GM21381 (cell line): ENCODE results near the gene PALD1.

Source experiments
- ATAC-seq: cut with Tn5 transposase; IDR thresholded peaks from one replicate; pipeline ENCODE4 v1.9.1; 2021; ENCODE audit warnings: mild to moderate bottlenecking, moderate library complexity; ENCODE audit not compliant: unreplicated experiment

Gene PALD1

DNA sequence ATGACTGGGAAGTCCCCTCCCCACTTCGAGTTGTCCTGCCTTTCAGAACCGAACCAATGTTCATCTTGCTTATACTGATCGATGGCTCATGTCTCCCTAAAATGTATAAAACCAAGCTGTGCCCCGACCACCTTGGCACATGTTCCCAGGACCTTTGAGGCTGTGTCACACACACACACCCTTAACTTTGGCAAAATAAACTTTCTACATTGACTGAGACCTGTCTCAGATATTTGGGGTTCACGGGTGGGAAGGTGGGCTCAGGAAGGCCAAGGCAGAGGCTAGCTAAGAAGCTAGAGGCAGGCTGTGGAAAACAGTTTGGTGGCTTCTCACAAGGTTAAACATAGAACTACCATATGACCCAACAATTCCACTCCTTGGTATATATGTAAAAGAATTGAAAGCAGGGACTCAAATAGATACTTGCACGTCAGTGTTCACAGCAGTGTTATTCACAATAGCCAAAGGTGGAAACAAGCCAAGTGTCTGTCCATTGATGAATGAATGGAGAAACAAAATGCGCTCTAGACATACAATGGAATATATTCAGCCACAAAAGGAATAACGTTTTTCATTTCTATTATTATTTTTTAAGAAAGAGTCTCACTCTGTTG lies 108.6 kb downstream of the PALD1 start:
- ATAC-seq, result no peak

DNA sequence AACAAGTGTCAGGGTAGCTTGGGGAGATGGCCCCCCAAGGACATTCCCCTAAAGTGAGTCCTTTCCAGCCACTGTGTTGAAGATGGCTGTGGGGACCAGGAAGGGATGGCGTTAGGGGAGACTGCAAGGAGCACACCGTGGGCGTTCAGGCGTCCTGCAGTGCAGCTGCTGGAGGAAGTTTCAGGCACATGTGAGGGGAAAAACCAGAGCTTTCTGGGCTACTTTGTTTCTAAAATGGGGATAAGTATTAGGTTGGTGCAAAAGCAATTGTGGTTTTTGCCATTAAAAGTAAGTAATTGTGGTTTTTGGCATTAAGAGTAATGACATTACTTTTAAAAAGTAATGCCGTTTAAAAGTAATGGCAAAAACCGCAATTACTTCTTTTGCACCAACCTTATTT lies 109.7 kb downstream of the PALD1 start:
- no peak for ATAC-seq

DNA sequence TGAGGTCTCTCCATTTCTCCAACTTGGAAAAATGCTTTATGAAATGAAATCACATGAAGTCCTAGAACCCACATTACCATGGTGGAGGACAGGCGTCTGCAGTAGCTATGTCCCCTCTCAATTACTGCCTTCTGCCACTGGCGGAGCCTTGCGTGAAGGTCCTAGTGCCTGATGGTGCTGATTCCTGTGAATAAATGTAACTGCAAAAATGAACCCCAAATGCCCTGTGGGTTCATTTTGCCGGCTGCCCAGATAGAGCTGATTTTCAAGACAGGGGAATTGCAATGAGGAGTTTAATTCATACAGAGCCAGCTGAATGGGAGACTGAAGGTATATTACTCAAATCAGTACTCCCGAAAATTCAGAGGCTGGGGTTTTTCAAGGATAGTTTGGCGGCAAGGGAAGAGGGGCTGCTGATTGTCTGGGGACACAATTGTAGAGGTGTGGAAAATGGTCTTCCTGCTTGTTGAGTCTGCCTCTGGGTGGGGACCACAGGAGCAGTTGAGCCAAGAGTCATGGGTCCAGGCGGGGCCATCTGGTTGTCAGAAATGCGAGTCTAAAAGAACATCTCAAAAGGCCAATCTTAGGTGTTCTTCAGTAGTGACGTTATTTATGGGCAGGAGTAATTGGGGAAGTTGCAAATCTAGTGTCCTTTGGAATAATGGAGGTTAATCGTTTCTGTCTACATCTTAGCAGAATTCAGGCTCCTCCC lies 110.4 kb downstream of the PALD1 start:
- ATAC-seq, result no peak

DNA sequence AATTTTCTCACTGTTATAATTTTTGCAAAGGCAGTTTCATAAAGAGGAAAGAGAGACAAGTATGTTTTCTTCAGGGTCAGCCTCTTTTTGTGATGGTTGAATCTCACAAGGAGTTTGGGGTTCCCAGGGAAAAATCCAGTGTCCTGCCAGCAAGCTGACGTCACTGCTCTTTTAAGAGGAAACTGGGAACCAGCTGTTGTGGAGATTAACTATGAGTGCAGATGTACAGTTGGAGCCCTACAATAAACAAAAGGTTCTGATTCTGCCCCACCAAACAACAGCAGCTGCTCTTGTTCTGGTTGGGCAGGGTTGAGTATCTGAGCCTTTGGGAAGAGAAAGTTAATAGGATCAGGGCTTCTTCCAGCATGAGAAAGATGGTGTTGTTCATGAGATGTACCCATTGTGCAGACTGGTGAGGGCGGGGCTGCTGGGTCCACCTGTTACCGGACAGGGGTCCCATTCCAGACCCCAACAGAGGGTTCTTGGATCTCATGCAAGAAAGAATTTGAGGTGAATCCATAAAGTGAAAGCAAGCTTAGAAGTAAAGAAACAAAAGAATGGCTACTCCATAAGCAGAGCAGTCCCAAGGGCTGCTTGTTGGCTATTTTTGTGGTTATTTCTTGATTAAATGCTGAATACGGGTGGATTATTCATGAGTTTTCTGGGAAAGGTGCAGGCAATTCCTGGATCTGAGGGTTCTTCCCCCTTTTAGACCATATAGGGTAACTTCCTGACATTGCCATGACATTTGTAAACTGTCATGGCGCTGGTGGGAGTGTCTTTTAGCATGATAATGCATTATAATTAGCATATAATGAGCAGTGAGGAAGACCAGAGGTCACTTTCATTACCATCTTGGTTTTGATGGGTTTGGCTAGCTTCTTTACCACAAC lies 111.4 kb downstream of the PALD1 start:
- no peak for ATAC-seq

DNA sequence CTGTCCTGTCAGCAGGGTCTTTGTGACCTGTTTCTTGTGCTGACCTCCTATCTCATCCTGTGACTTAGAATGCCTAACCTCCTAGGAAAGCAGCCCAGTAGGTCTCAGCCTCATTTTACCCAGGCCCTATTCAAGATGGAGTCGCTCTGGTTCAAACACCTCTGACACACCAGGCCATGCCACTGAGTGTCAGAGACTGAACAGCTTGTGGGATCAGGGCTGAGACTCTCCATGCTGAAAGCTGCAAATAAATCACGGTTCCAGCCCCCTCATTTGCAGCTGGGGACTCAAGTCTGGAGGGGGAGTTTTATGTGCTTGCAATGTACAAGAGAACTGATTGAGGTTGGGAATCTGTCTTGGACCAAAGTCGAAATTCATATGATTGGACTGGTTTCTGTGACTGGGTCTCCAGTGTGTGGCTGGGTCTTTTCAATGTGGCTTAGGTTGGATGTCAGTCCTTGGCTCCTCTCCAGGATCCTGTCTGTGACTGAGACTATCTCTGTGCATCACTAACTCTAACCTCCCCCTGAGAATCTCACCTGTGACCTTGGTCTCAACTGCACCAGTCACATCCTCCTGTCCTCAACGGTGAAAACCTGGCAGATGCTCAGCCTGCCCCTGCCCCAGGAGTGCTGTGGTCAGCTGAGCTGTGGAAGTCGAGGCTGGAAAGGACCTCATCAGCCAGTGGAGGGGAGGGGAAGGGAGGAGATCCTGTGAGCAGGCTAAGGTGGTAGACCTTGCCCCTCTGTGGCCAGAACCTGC lies 112.3 kb downstream of the PALD1 start:
- ATAC-seq, result no peak

DNA sequence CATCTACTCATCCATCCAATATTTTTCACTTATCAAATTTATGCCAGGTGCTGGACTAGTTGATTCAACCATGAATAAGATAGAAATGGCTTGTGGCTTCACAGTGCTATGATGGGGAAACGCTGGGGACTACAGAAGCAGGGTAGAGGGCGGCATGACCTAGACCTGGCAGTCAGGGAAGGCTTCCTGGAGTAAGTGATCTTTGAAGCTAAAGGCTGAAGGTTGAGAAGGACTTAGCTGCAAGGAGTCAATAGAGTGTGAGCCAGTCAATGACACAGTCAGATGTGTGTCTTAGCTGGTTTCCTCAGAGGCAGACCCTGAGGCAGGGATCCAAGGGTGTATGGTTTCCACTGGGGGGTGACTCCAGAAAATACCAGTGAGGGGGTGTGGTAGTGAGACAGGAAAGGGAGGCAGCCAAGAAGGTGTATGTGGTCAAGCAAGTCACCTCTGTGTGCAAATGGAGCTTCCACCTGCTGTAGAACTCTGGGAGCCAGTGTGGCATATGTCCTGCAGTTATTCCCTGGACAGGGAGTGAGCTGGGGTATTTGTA lies 113.7 kb downstream of the PALD1 start:
- ATAC-seq, result no peak

DNA sequence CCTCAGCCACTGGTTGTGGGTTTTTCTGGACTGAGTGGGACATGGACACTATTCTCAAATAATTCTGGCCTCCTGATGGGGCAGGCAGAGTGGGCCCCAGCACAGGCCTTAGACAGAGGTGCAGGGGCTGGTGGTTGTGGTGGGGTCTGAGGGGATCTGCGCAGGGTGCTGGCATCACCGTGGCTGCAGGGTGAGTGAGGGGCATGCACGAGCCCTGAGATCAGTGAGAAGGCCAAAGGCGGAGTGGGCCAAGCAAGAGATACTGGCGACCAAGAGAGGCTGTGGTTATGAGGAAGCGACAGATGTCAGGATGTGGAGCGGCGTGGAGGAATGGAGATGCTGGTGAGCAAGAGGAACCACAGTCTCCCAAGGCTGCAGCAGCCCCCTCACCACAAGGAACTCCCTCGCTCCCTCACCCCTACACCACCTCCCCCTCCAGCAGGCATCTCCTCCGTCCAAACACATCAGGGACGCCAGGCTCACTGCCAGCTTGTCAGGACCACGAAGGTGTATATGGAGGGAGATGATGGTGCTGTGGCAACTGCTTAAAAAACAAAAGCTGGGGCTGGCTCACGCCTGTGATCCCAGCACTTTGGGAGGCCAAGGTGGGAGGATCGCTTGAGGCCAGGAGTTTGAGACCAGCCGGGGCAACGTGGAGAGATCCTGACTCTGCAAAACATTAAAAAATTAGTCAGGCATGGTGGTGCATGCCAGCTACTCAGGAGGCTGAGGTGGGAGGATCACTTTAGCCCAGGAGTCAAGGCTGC lies 114.4 kb downstream of the PALD1 start:
- ATAC-seq, result no peak

DNA sequence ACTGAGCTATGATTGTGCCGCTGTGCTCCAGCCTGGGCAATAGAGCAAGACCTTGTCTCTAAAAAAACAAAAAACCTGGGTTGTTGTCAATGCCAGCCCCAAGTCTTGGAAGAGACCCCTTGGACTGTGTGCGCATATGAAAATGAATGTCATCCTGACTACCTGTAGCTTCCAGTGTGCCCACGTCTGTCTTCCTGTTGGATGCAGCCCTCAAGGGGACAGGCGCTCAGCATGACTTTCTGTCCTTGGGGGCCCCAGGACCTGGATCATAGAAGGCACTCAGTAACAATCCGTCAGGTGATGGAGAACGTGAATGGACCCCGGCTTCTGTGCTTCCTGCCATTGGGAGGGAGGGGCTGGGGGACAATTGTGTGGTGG lies 114.9 kb downstream of the PALD1 start:
- ATAC-seq, result no peak

DNA sequence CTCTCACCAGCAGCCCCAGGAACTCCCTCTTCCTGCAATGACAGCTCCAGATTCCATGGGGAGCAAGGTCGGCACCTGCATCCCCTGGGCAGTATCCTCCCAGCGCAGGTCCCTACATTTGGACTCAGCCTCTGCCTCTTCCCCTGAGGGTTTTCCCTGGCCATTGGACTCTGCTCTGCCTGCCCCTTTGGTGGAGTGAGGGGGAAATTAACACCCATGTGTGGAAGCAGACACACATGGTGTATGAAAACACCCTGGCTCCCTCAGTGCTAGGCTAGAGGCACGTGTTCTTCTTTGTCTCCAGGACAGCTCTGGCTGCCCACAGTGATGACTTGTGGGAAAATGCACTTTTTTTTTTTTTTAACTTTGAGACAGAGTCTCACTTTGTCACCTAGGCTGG lies 115.6 kb downstream of the PALD1 start:
- ATAC-seq, result no peak

DNA sequence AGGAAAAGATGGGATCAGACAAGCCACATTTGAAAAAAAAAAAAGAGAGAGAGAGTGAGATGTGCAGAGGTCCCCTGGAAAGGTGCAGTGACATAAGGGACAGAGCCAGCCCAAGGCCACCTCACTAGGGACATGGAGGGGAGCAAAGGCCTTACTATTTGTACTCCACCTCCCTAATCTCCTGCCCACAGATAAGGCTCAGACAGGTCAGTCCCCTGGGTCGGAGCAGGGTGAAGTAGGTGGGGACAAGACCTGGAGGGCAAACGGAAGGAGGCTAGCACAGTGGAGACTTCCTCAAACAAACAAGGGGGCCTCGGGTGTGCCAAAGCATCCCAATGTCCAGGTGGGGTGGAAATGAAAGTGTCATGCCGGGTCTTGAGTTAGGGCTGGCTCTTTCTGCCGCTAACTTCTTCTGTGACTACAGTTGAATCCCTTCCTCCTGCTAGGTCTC lies 117.0 kb downstream of the PALD1 start:
- ATAC-seq, result no peak

DNA sequence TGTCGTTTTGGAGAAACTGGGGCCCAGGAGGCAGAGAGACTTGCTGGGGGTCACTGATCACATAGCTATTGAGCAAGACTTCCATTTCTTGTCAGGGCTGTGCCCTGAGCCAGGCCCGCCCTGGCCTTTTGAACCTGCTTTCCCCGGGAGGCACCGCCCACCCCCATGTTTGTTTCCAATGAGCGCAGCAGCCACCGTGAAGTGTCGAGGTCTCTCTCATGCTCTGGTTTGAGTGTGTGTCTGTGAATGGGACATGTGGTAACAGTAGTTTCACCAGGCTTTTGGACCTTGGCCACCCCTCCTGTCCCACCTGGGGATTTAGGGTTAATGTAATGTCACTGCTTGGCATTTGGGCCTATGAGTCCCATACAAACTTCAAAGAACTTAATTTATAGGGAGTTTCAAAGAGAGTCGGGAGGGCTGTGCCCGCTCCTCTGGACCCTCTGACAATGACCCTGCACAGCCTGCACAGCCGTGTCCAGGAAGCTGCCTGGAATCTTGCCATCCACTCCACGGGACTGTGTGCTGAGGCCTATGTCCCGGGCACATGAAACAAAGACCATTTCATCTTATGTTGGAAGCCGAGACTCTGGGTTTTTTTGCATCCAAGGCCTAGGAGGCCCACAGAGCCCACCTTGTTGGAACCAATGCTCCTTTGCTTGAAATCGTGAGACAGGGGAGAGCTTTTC lies 117.7 kb downstream of the PALD1 start:
- no peak for ATAC-seq

DNA sequence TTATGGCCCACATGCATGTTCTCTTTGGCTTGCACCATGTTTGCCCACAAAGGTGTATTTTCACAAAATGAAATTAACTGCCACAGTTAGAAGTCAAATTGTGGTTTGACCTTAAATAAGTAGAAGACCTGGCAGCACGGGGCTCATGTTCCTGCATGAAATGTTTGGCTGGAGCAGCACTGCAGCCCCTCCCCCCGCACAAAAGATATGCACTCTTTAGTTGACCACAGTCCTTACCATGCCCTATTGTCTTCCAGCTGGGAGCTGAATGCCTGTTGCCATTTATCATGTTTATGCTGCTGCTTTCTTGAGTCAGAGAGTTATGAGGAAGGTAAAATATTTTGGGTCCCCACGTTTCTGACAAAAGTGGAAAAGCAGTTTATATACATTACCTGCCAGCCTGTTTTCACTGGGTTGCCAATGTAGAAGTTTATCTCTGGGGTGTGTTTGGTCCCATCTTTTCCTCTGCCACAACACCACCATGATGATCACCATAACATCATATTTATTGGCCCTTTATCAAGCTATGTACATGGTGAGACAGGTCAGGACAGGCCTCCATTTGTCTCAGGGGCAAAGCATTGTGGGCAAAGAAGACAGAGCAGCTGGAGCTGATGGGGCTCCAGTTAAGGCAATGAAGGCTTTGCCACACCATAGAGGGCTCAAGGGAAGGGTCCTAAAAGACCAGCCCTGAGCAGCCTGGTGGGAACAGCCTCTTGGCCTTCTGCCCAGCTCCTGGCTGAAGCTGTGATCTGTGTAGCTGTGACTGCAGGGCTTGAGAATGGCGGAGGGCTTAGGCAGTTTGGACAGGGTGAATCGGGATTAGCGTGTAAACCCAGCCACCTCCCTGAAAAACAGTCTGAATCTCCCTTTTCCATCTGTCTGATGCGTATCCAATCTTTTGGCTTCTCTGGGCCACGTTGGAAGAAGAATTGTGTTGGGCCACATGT lies 118.6 kb downstream of the PALD1 start:
- no peak for ATAC-seq

DNA sequence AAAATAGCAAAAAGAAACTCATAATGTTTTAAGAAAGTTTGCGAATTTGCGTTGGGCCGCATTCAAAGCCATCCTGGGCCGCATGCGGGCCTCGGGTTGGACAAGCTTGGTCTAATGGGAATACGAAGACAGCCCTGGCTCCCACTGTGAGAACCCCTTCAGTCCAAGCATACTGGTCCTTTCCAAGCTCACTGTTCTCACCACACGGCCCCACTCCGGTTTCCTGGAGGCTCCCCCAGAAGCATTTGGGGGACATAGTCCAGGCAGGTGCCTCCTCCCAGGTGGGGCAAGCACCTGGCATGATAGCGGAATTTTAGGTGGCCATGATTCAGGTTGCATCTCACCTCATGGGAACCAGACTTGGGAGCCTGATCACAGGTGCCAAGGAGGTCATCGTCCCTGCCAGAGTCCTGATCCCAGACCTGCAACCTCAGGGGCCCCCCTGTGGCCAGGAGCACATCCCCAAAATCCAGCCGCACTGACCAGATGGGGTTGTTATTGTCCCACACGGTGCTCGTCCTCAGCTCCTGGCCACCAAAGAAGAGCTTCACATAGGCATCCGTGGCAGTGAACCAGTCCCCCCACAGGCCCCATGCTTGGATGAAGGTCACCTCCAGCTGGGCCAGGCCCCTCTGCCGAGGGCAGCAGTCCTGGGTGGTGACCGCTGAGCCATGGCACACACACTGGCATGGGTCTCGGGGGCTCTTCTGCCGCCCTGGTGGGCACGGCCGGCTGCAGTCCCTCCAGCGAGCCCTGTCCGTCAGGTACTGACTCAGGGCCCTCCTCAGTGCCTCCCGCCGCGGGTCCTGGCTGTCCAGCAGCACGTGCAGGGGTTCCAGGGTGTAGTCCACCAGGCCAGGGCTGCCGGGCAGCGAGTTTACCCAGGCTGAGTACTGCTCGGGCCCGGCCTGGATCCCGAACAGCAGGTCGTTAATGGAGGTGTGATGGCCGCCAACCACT lies 119.6 kb downstream of the PALD1 start:
- no peak for ATAC-seq

DNA sequence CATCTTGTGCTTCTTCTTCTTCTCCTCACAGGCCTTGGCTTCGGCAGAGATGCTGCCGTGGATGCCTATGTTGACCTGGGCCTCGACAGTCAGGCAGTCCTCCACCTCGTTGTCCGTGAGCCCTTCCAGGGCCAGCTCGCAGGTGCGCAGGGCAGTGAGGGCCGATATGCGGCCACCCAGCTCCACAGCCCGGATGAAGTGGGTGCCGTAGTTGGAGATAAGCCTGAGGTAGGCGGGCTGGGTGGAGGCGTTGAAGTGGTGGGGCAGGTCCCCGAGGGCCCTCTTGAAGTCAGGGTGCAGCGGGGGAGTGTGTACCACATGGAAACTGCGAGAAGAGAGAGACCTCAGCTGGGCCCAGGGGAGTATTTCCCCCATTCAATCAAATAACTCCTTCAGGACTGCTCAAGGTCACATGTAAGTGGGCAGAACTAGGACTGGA lies 120.3 kb downstream of the PALD1 start:
- no peak for ATAC-seq

DNA sequence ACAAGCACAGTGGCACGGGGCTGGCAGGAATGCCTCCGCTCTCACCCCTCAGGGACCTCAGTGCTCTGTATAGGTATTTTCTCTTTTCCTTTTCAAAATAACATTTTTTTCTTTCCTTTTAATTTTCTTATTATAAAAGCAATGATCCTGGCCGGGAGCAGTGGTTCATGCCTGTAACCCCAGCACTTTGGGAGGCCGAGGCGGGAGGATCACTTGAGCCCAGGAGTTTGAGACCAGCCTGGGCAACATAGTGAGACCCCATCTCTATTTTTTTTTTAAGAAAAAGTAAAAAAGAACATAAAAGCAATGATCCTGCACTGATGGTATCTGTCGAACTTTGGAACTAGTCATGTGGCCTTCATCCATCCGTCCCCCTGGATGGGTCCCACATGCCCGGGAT lies 120.8 kb downstream of the PALD1 start:
- ATAC-seq, result no peak

DNA sequence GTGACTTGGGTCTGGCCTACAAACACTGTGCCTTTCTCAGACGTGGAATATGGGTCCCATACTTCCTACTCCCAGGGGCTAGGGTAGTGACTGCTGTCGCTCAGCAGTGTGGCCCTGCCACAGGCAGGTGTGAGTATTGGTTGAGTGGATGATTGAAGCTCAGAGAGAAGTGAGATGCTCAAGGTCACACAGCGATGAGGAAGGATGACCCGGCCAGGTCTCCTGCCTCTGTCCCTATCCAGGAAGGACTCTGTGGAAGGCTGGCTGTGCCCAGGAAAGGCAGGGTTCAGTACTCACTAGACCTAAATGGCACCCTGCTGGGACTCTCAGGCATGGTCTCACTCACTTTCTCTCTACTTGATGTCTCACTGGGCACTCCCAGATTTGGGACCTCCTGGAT lies 121.2 kb downstream of the PALD1 start:
- no peak for ATAC-seq
